Endodermal cell (in vitro differentiated cells): ENCODE results near the gene MYLIP. TPM values are rescaled to one million over a fixed set of nuclear protein-coding genes. Genes with fewer than 3 reads are reported as not detected.

Source experiments
- DNase-seq: peaks from one replicate; pipeline ENCODE4 v3.0.0-alpha.2; 2017
- H3K27ac ChIP-seq: 2 replicates; pipeline ENCODE4 v1.5.1; 2013; ENCODE audit warnings: mild to moderate bottlenecking, low read depth, low read length, moderate library complexity
- H3K27me3 ChIP-seq: 2 replicates; pipeline ENCODE4 v1.6.1; 2013; ENCODE audit warnings: mild to moderate bottlenecking, low read length, moderate library complexity; ENCODE audit not compliant: insufficient read depth, control insufficient read depth, poor library complexity, severe bottlenecking
- H3K36me3 ChIP-seq: 2 replicates; pipeline ENCODE4 v1.7.0; 2013; ENCODE audit warnings: mild to moderate bottlenecking, low read length, moderate library complexity; ENCODE audit not compliant: control insufficient read depth, insufficient read depth
- H3K4me1 ChIP-seq: one replicate; pipeline ENCODE4 v1.7.0; 2013; ENCODE audit warnings: low read length; ENCODE audit not compliant: control insufficient read depth, insufficient read depth
- H3K4me3 ChIP-seq: 2 replicates; pipeline ENCODE4 v1.5.1; 2013; ENCODE audit warnings: mild to moderate bottlenecking, low read length, moderate library complexity
- H3K9ac ChIP-seq: 2 replicates; pipeline ENCODE4 v1.6.1; 2013; ENCODE audit warnings: mild to moderate bottlenecking, low read length, moderate library complexity; ENCODE audit not compliant: poor library complexity, severe bottlenecking; ENCODE audit errors: extremely low read depth
- H3K9me3 ChIP-seq: 2 replicates; pipeline ENCODE4 v1.6.1; 2013; ENCODE audit warnings: mild to moderate bottlenecking, low read length, moderate library complexity; ENCODE audit not compliant: control insufficient read depth
- H3K27ac Mint-ChIP-seq: 2 replicates; pipeline ENCODE4 v1.8.0; 2020; ENCODE audit warnings: mixed read lengths
- H3K27me3 Mint-ChIP-seq: 2 replicates; pipeline ENCODE4 v1.8.0; 2021; ENCODE audit warnings: mild to moderate bottlenecking, mixed read lengths; ENCODE audit not compliant: insufficient read depth
- H3K36me3 Mint-ChIP-seq: 2 replicates; pipeline ENCODE4 v1.8.0; 2020; ENCODE audit warnings: low read depth, mixed read lengths
- H3K4me1 Mint-ChIP-seq: 2 replicates; pipeline ENCODE4 v1.8.0; 2020; ENCODE audit warnings: mixed read lengths
- H3K4me3 Mint-ChIP-seq: 2 replicates; pipeline ENCODE4 v1.8.0; 2020; ENCODE audit warnings: mild to moderate bottlenecking, moderate library complexity, mixed read lengths
- H3K9me3 Mint-ChIP-seq: 2 replicates; pipeline ENCODE4 v1.8.0; 2020; ENCODE audit warnings: mild to moderate bottlenecking, mixed read lengths
- CTCF ChIP-seq: fragments of 200-600 bp; sonication (generic); conservative IDR thresholded peaks from 2 replicates; pipeline ENCODE4 v1.5.0; 2021; ENCODE audit warnings: antibody characterized with exemption, mild to moderate bottlenecking
- WGBS, 2 experiments: methylation state at CpG; one replicate each; pipeline versions ENCODE4 v1.1.5 to v1.1.7; 2013; ENCODE audit warnings: missing lambda C conversion rate in 2 of 2, mixed read lengths in 1 of 2; ENCODE audit not compliant: insufficient coverage in 1 of 2, insufficient read length in 1 of 2; 5-methylcytosine and 5-hydroxymethylcytosine counted together
- total RNA-seq, 2 donors: library from RNA; stranded (reverse); fragmentation: NEBNext Ultra II Directional in 1 of 2; extraction: Animal tissue kit (Norgen Biotek cat#: 25700) in 1 of 2; gene quantifications; 2 replicates in 1 of 2; 3 replicates in 1 of 2; pipeline ENCODE4 v1.2.1, GENCODE V29; 2021

Gene MYLIP
- total RNA-seq, 2 donors from 2014 or later: 25.8 to 30.2 TPM

GRCh38 chr6:16141514-16141913, 12.6 kb downstream of the MYLIP start:
- Histone ChIP-seq H3K27ac (no peak overlapping the region), H3K4me3 (no peak overlapping the region), H3K36me3 (peaks cover 42% of the 10 kb centered on the region), H3K27me3 (no peaks in the 10 kb centered on the region), H3K9ac (no peak overlapping the region), H3K9me3 (no peaks in the 10 kb centered on the region), H3K4me1 (no peaks in the 10 kb centered on the region)
- TF ChIP-seq CTCF: no peak
- H3K9me3 Mint-ChIP-seq: peaks cover 3% of the 10 kb centered on the region
- no peak for DNase-seq
- no peaks in the 10 kb centered on the region for H3K27me3 Mint-ChIP-seq
- peaks cover 18% of the 10 kb centered on the region for H3K4me1 Mint-ChIP-seq
- no peak overlapping the region for H3K4me3 Mint-ChIP-seq
- H3K27ac Mint-ChIP-seq: no peak overlapping the region
- peaks cover 67% of the 10 kb centered on the region for H3K36me3 Mint-ChIP-seq

- no peaks in the 10 kb centered on the region for H3K4me1 ChIP-seq
- Mint-ChIP-seq H3K27ac (no peak overlapping the region), H3K27me3 (no peaks in the 10 kb centered on the region), H3K36me3 (peaks cover 82% of the 10 kb centered on the region), H3K4me3 (no peak overlapping the region), H3K4me1 (peaks cover 6% of the 10 kb centered on the region), H3K9me3 (peaks cover 3% of the 10 kb centered on the region)
- TF ChIP-seq CTCF: no peak
- H3K4me3 ChIP-seq: no peak overlapping the region
- H3K27me3 ChIP-seq: no peaks in the 10 kb centered on the region
- no peak for DNase-seq
- no peak overlapping the region for H3K9ac ChIP-seq
- H3K9me3 ChIP-seq: no peaks in the 10 kb centered on the region
- WGBS, 2 experiments: 86 to 90% methylated on average over 7 to 13 of the region's 13 CpGs
- H3K36me3 ChIP-seq: peaks cover 61% of the 10 kb centered on the region
- H3K27ac ChIP-seq: no peak overlapping the region
Measured at GRCh38 chr6:16145038-16145437, 16.2 kb downstream of the MYLIP start.

- Histone ChIP-seq H3K4me3 (no peak overlapping the region), H3K36me3 (peaks cover 61% of the 10 kb centered on the region), H3K27ac (no peak overlapping the region), H3K9me3 (no peaks in the 10 kb centered on the region), H3K27me3 (no peaks in the 10 kb centered on the region), H3K9ac (no peak overlapping the region), H3K4me1 (no peaks in the 10 kb centered on the region)
- Mint-ChIP-seq H3K4me1 (peaks cover 6% of the 10 kb centered on the region), H3K27ac (no peak overlapping the region), H3K4me3 (no peak overlapping the region), H3K36me3 (peaks cover 83% of the 10 kb centered on the region), H3K27me3 (no peaks in the 10 kb centered on the region), H3K9me3 (peaks cover 3% of the 10 kb centered on the region)
- no peak for TF ChIP-seq CTCF
- 92 to 100% methylated on average over 2 to 4 of the region's 4 CpGs for WGBS, 2 experiments
- no peak for DNase-seq
Measured at GRCh38 chr6:16146028-16146427, 17.1 kb downstream of the MYLIP start.
